H1 (cell line): ENCODE results near the gene ATP11A. TPM values are rescaled to one million over a fixed set of nuclear protein-coding genes. Genes with fewer than 3 reads are reported as not detected.

ENCODE experiments used
- CTCF ChIA-PET: fragments of 300-600 bp; sonication (Branson Sonifier 250); formaldehyde crosslinking; loops from one replicate; lab custom pipeline; 2021; ENCODE audit not compliant: partially characterized antibody; lab: Charles Lee
- POLR2A ChIA-PET: fragments of 300-600 bp; sonication (Branson Sonifier 250); formaldehyde crosslinking; loops from one replicate; lab custom pipeline; 2021; ENCODE audit warnings: inconsistent platforms; ENCODE audit not compliant: partially characterized antibody; lab: Charles Lee
- DNase-seq, 2 experiments: peaks; one replicate each; pipeline versions ENCODE4 v3.0.0 to v3.0.0-alpha.2; 2010 to 2022; ENCODE audit warnings: low spot score in 2 of 2, low read depth in 1 of 2, mixed read lengths in 1 of 2
- FAIRE-seq: peaks from 2 replicates; lab custom pipeline; 2011; peaks lifted over from hg19 to GRCh38; lab: Jason Lieb, UNC
- H2AFZ ChIP-seq: 2 replicates; pipeline ENCODE4 v1.8.1; 2012; ENCODE audit warnings: low read length, inconsistent platforms
- H2AK5ac ChIP-seq: 2 replicates; pipeline ENCODE4 v1.6.1; 2013; ENCODE audit warnings: low read depth, low read length
- H2BK120ac ChIP-seq: replicated peaks from 2 replicates; pipeline ENCODE3; 2013; ENCODE audit warnings: low read depth, low read length, inconsistent platforms
- H2BK12ac ChIP-seq: 2 replicates; pipeline ENCODE4 v1.6.1; 2013; ENCODE audit warnings: low read depth, low read length
- H2BK15ac ChIP-seq: 2 replicates; pipeline ENCODE4 v1.6.1; 2013; ENCODE audit warnings: low read length
- H2BK20ac ChIP-seq: 2 replicates; pipeline ENCODE4 v1.6.1; 2013; ENCODE audit warnings: low read length
- H2BK5ac ChIP-seq: 2 replicates; pipeline ENCODE4 v1.6.1; 2013; ENCODE audit warnings: low read depth, low read length
- H3K14ac ChIP-seq: 2 replicates; pipeline ENCODE4 v1.6.1; 2013; ENCODE audit warnings: inconsistent platforms; ENCODE audit not compliant: insufficient read length
- H3K18ac ChIP-seq: 2 replicates; pipeline ENCODE4 v1.6.1; 2013; ENCODE audit warnings: low read length; ENCODE audit errors: extremely low read depth
- H3K23ac ChIP-seq: 2 replicates; pipeline ENCODE4 v1.6.1; 2013; ENCODE audit warnings: inconsistent platforms; ENCODE audit not compliant: insufficient read length
- H3K23me2 ChIP-seq: 2 replicates; pipeline ENCODE4 v1.6.1; 2013; ENCODE audit warnings: low read depth, low read length
- H3K27ac ChIP-seq: 2 replicates; pipeline ENCODE4 v1.6.1; 2011; ENCODE audit warnings: low read depth, low read length, inconsistent platforms
- H3K27me3 ChIP-seq, 4 experiments: replicated peaks in 1 of 4; 1 replicate in 1 of 4; 2 replicates in 3 of 4; pipeline versions ENCODE4 v1.6.1 to v1.8.1; 2011 to 2013; ENCODE audit warnings: low read length in 3 of 4, mild to moderate bottlenecking in 3 of 4, inconsistent platforms in 2 of 4, mixed read lengths in 2 of 4, moderate library complexity in 1 of 4; ENCODE audit not compliant: control insufficient read depth in 3 of 4, insufficient read depth in 3 of 4; ENCODE audit errors: extremely low read depth in 1 of 4
- H3K36me3 ChIP-seq, 4 experiments: 2 replicates each; pipeline versions ENCODE4 v1.6.1 to v1.8.1; 2011 to 2013; ENCODE audit warnings: mild to moderate bottlenecking in 4 of 4, low read length in 3 of 4, moderate library complexity in 2 of 4, control low read depth in 1 of 4, inconsistent platforms in 1 of 4; ENCODE audit not compliant: insufficient read depth in 4 of 4, control insufficient read depth in 2 of 4
- H3K4ac ChIP-seq: replicated peaks from 2 replicates; pipeline ENCODE3; 2013; ENCODE audit warnings: low read length, low read depth, mixed read lengths, inconsistent platforms; ENCODE audit not compliant: insufficient read length
- H3K4me1 ChIP-seq, 4 experiments: replicated peaks in 1 of 4; 1 replicate in 1 of 4; 2 replicates in 3 of 4; pipeline versions ENCODE4 v1.6.1 to v1.8.1; 2011 to 2013; ENCODE audit warnings: low read length in 3 of 4, inconsistent platforms in 2 of 4, mixed read lengths in 1 of 4; ENCODE audit not compliant: insufficient read depth in 4 of 4, control insufficient read depth in 3 of 4
- H3K4me2 ChIP-seq, 2 experiments: 2 replicates each; pipeline versions ENCODE4 v1.6.1 to v1.8.1; 2011 to 2013; ENCODE audit warnings: low read depth in 2 of 2, low read length in 2 of 2, control low read depth in 1 of 2, inconsistent platforms in 1 of 2, mild to moderate bottlenecking in 1 of 2; ENCODE audit not compliant: insufficient read depth in 1 of 2
- H3K4me3 ChIP-seq, 4 experiments: fragments of 200-600, 300-600 bp in 1 of 4; sonication (generic), shearing (Covaris generic), sonication (Bioruptor Twin) in 1 of 4; 2 replicates each; pipeline versions ENCODE4 v1.5.1 to v1.8.1; 2011 to 2016; ENCODE audit warnings: low read length in 4 of 4, low read depth in 3 of 4, control low read depth in 2 of 4, inconsistent platforms in 2 of 4, mild to moderate bottlenecking in 2 of 4, mixed read lengths in 1 of 4, moderate library complexity in 1 of 4; ENCODE audit not compliant: insufficient read depth in 2 of 4; ENCODE audit errors: extremely low read depth in 1 of 4
- H3K56ac ChIP-seq: replicated peaks from 2 replicates; pipeline ENCODE3; 2013; ENCODE audit warnings: low read depth, mild to moderate bottlenecking, mixed read lengths, low read length, inconsistent platforms; ENCODE audit not compliant: insufficient read length
- H3K79me1 ChIP-seq: 2 replicates; pipeline ENCODE4 v1.6.1; 2013; ENCODE audit warnings: low read depth, low read length, control low read depth
- H3K79me2 ChIP-seq, 2 experiments: 2 replicates each; pipeline versions ENCODE4 v1.6.1 to v1.8.1; 2012 to 2013; ENCODE audit warnings: low read length in 2 of 2, mild to moderate bottlenecking in 2 of 2, inconsistent platforms in 1 of 2; ENCODE audit not compliant: insufficient read depth in 2 of 2, control insufficient read depth in 1 of 2
- H3K9ac ChIP-seq, 4 experiments: replicated peaks in 1 of 4; 1 replicate in 1 of 4; 2 replicates in 3 of 4; pipeline versions ENCODE4 v1.6.1 to v1.8.1; 2011 to 2013; ENCODE audit warnings: low read depth in 3 of 4, low read length in 3 of 4, control low read depth in 2 of 4, mild to moderate bottlenecking in 2 of 4, moderate library complexity in 2 of 4, inconsistent platforms in 1 of 4; ENCODE audit errors: extremely low read depth in 1 of 4
- H3K9me3 ChIP-seq, 2 experiments: 2 replicates each; pipeline versions ENCODE4 v1.6.1 to v1.8.1; 2012 to 2013; ENCODE audit warnings: mild to moderate bottlenecking in 2 of 2, moderate library complexity in 2 of 2, control low read depth in 1 of 2, inconsistent platforms in 1 of 2, low read depth in 1 of 2, low read length in 1 of 2, mixed read lengths in 1 of 2; ENCODE audit not compliant: insufficient read depth in 2 of 2
- H4K20me1 ChIP-seq, 2 experiments: replicated peaks in 1 of 2; 2 replicates each; pipeline versions ENCODE3 to v1.8.1; 2011 to 2013; ENCODE audit warnings: inconsistent platforms in 2 of 2, low read length in 2 of 2, mild to moderate bottlenecking in 1 of 2; ENCODE audit not compliant: insufficient read depth in 2 of 2, control insufficient read depth in 1 of 2
- H4K5ac ChIP-seq: 2 replicates; pipeline ENCODE4 v1.6.1; 2013; ENCODE audit warnings: low read length, low read depth, mixed read lengths, inconsistent platforms; ENCODE audit not compliant: insufficient read length
- H4K8ac ChIP-seq: 2 replicates; pipeline ENCODE4 v1.8.0; 2013; ENCODE audit warnings: mild to moderate bottlenecking, moderate library complexity, low read length, inconsistent platforms; ENCODE audit not compliant: insufficient read depth; ENCODE audit errors: extremely low read depth
- H4K91ac ChIP-seq: replicated peaks from 2 replicates; pipeline ENCODE3; 2013; ENCODE audit warnings: low read length, mixed read lengths, inconsistent platforms; ENCODE audit not compliant: insufficient read length
- ATF3 ChIP-seq: IDR thresholded peaks from 2 replicates; pipeline ENCODE4 v1.6.1; 2011; ENCODE audit warnings: low read depth, mild to moderate bottlenecking, low read length; ENCODE audit not compliant: insufficient read depth
- CTBP2 ChIP-seq: IDR thresholded peaks from 2 replicates; pipeline ENCODE4 v1.7.0; 2011; ENCODE audit warnings: borderline replicate concordance, mild to moderate bottlenecking, moderate library complexity, mixed read lengths, low read length; ENCODE audit not compliant: insufficient read depth, insufficient read length
- FOSL1 ChIP-seq: IDR thresholded peaks from 2 replicates; pipeline ENCODE4 v1.6.1; 2011; ENCODE audit warnings: mild to moderate bottlenecking, low read depth, low read length, moderate library complexity; ENCODE audit not compliant: insufficient read depth
- MAFK ChIP-seq: IDR thresholded peaks from 2 replicates; pipeline ENCODE4 v1.6.1; 2012; ENCODE audit warnings: low read depth, mild to moderate bottlenecking, improper control_type of control experiment, low read length
- PHF8 ChIP-seq: fragments of 200-600 bp; sonication (generic); conservative IDR thresholded peaks from 2 replicates; pipeline ENCODE4 v1.7.1; 2012; ENCODE audit warnings: low read depth, mild to moderate bottlenecking, inconsistent platforms, low read length, moderate library complexity
- TAF1 ChIP-seq: IDR thresholded peaks from 2 replicates; pipeline ENCODE4 v1.6.1; 2011; ENCODE audit warnings: mild to moderate bottlenecking, low read depth, low read length
- TCF12 ChIP-seq: IDR thresholded peaks from 2 replicates; pipeline ENCODE4 v1.6.1; 2011; ENCODE audit warnings: low read depth, mild to moderate bottlenecking, low read length
- WGBS, 2 experiments: shearing (Covaris generic) in 1 of 2; methylation state at CpG; one replicate each; pipeline versions ENCODE4 v1.1.6 to v1.1.7; 2013 to 2015; ENCODE audit warnings: low lambda C conversion rate in 2 of 2, mixed read lengths in 2 of 2, inconsistent platforms in 1 of 2, low coverage in 1 of 2, missing lambda C conversion rate in 1 of 2; ENCODE audit not compliant: insufficient replicate concordance in 2 of 2, insufficient coverage in 1 of 2, insufficient read length in 1 of 2; ENCODE audit errors: extremely low coverage in 1 of 2, missing lambda C conversion rate in 1 of 2; 5-methylcytosine and 5-hydroxymethylcytosine counted together
- polyA plus RNA-seq, 7 experiments: library from polyadenylated mRNA; depleted of rRNA in 3 of 7; stranded (reverse) in 5 of 7; unstranded in 2 of 7; fragments of >200 nt in 5 of 7; fragments of 200-250 nt in 2 of 7; gene quantifications; 1 replicate in 5 of 7; 2 replicates in 1 of 7; 4 replicates in 1 of 7; pipeline versions ENCODE4 v1.2.1 to v1.2.3, GENCODE V29; 2011 to 2013; ENCODE audit warnings: missing spikeins in 2 of 7, mixed read lengths in 2 of 7
- total RNA-seq: library from RNA; stranded (reverse); fragmentation: NEBNext Ultra II Directional; extraction: Animal tissue kit (Norgen Biotek cat#: 25700); gene quantifications from 2 replicates; pipeline ENCODE4 v1.2.1, GENCODE V29; 2021

ATP11A gene
- total and polyA plus RNA-seq, 2 of the 8 experiments (the other 6 are each of a cell fraction or from before 2014, with no cell fraction given), result 28.8 to 72.9 TPM

GRCh38 chr13:112776354-112776753 is 86.5 kb downstream of the ATP11A start:
- H3K23ac ChIP-seq, result no peak overlapping the region
- H2BK20ac ChIP-seq, result no peak overlapping the region
- H3K18ac ChIP-seq, result no peak overlapping the region
- H3K79me1 ChIP-seq, result peaks cover 9% of the 10 kb centered on the region
- DNase-seq, result no peak
- no peak overlapping the region for H4K8ac ChIP-seq
- no peak overlapping the region for H4K91ac ChIP-seq
- 96% methylated on average over 9 of the region's 9 CpGs; no CpG with 5 or more reads in 1 of the 2 experiments for WGBS, 2 experiments
- H2AK5ac ChIP-seq, result no peak overlapping the region
- no peaks in the 10 kb centered on the region for H3K36me3 ChIP-seq
- peaks cover 3 to 20% (median 15%) of the 10 kb centered on the region in 4 experiments for H3K4me1 ChIP-seq
- H3K4me3 ChIP-seq, result no peak overlapping the region
- CTCF ChIA-PET, result no interaction called here
- no peak overlapping the region for H2BK15ac ChIP-seq
- no peaks in the 10 kb centered on the region for H3K23me2 ChIP-seq
- H3K56ac ChIP-seq, result no peak overlapping the region
- peaks cover 0 to 57% of the 10 kb centered on the region in 2 experiments; a peak in 1 of 4 replicates for H3K79me2 ChIP-seq
- H3K27me3 ChIP-seq, result no peaks in the 10 kb centered on the region
- no peak overlapping the region for H3K14ac ChIP-seq
- H4K20me1 ChIP-seq, result peaks cover 2 to 6% of the 10 kb centered on the region in 2 experiments
- H2BK12ac ChIP-seq, result no peak overlapping the region
- no peak overlapping the region for H3K27ac ChIP-seq
- H3K4me2 ChIP-seq, result no peak overlapping the region
- FAIRE-seq, result no peak
- H3K4ac ChIP-seq, result no peak overlapping the region
- no peak overlapping the region for H4K5ac ChIP-seq
- H2AFZ ChIP-seq, result no peak overlapping the region
- H2BK120ac ChIP-seq, result no peak overlapping the region
- POLR2A ChIA-PET, result no interaction called here
- H3K9me3 ChIP-seq, result no peaks in the 10 kb centered on the region
- no peak overlapping the region for H3K9ac ChIP-seq
- no peak overlapping the region for H2BK5ac ChIP-seq
- TF ChIP-seq TAF1, result no peak
- no peak for TF ChIP-seq ATF3
- TF ChIP-seq CTBP2, result no peak
- TF ChIP-seq FOSL1, result no peak
- TF ChIP-seq TCF12, result no peak
- no peak for TF ChIP-seq PHF8
- no peak for TF ChIP-seq MAFK
